GM19438 (cell line): ENCODE measurements around the gene FBXO8.
A peak's percentile ranks its signal among the peaks of the same experiment; 100 is the strongest.
"Not testable (repeated sequence)": the region's sequence is repeated elsewhere in the genome, so short reads cannot be mapped to it uniquely, and the experiment has no call there.

Experiments
- ATAC-seq: cut with Tn5 transposase; IDR thresholded peaks from one replicate; pipeline ENCODE4 v1.9.1; 2021; ENCODE audit warnings: low read depth; ENCODE audit not compliant: unreplicated experiment

Gene FBXO8

GRCh38 chr4:174283507-174284471, at the start of gene FBXO8, which contains the start of gene CEP44:
FBXO8 (minus strand) TSS chr4:174283667; CDS start chr4:174263092, 20,575 bp downstream.
CEP44 (plus strand) TSS chr4:174283911; CDS start chr4:174299122, 15,211 bp downstream.
- ATAC-seq = peak; percentile 58

- no peak for ATAC-seq
Measured at GRCh38 chr4:174332741-174333493, 49.5 kb upstream of the FBXO8 start.

GRCh38 chr4:174324725-174325124, 41.3 kb upstream of the FBXO8 start:
- no peak for ATAC-seq

GRCh38 chr4:174324236-174324635, 40.8 kb upstream of the FBXO8 start:
- ATAC-seq = no peak

- no peak for ATAC-seq
Measured at GRCh38 chr4:174320494-174321199, 37.2 kb upstream of the FBXO8 start.

- ATAC-seq = no peak
Measured at GRCh38 chr4:174318829-174319764, 35.6 kb upstream of the FBXO8 start.

GRCh38 chr4:174317531-174317930, 34.1 kb upstream of the FBXO8 start:
- ATAC-seq = no peak

GRCh38 chr4:174316954-174317353, 33.5 kb upstream of the FBXO8 start:
- ATAC-seq = no peak

- no peak for ATAC-seq
Measured at GRCh38 chr4:174316546-174316945, 33.1 kb upstream of the FBXO8 start.

- ATAC-seq = no peak
Measured at GRCh38 chr4:174314770-174315169, 31.3 kb upstream of the FBXO8 start.

GRCh38 chr4:174314274-174314673, 30.8 kb upstream of the FBXO8 start:
- no peak for ATAC-seq

- no peak for ATAC-seq
Measured at GRCh38 chr4:174312993-174313392, 29.5 kb upstream of the FBXO8 start.

GRCh38 chr4:174307694-174308093, 24.2 kb upstream of the FBXO8 start:
- ATAC-seq = no peak

- ATAC-seq = no peak
Measured at GRCh38 chr4:174305961-174306360, 22.5 kb upstream of the FBXO8 start.

GRCh38 chr4:174304664-174305063, 21.2 kb upstream of the FBXO8 start:
- no peak for ATAC-seq

- no peak for ATAC-seq
Measured at GRCh38 chr4:174303687-174304086, 20.2 kb upstream of the FBXO8 start.

- not testable (repeated sequence) for ATAC-seq
Measured at GRCh38 chr4:174295142-174295541, 11.7 kb upstream of the FBXO8 start.

- ATAC-seq = not testable (repeated sequence)
Measured at GRCh38 chr4:174294641-174295040, 11.2 kb upstream of the FBXO8 start.

GRCh38 chr4:174292473-174292872, 9.0 kb upstream of the FBXO8 start:
- ATAC-seq = no peak

GRCh38 chr4:174286870-174287269, 3.4 kb upstream of the FBXO8 start:
- ATAC-seq = no peak
